ENCODE data around the gene MPZL1. TPM values are rescaled to one million over a fixed set of nuclear protein-coding genes. Genes with fewer than 3 reads are reported as not detected.
A peak's percentile ranks its signal among the peaks of the same experiment; 100 is the strongest.

MPZL1 gene
- total and polyA plus RNA-seq, 12 donors = 12.1 to 101 (median 62.8) TPM

DNA sequence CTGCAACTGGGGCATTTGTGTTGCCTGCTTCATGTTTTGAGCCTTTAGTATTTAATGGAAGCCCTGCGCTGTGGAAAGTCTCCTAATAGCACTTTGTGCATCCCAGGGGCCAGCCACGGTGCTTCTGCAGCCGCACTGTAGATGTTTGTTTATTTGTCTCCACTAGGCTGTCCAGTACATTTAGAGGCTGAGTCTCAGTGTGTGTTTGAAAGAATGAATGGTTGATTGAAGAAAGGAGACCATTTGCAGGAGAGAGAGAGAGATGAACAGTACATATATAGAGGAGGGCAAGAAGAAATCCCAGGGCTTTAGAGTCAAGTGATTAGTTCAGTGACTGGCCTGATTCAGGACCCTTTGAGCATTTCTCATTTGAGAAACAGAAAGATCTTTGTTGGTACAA lies 33.9 kb downstream of the MPZL1 start:
- H3K27ac ChIP-seq = no peak overlapping the region
- no peaks in the 10 kb centered on the region for H3K36me3 ChIP-seq (replicated peaks in 1 of 2)
- WGBS, 4 donors = 76 to 90% (median 81%) methylated on average over 3 of the region's 3 CpGs
- intact Hi-C loops (cut with DNase I) = no loop called here
- TF ChIP-seq, protein P1, sequence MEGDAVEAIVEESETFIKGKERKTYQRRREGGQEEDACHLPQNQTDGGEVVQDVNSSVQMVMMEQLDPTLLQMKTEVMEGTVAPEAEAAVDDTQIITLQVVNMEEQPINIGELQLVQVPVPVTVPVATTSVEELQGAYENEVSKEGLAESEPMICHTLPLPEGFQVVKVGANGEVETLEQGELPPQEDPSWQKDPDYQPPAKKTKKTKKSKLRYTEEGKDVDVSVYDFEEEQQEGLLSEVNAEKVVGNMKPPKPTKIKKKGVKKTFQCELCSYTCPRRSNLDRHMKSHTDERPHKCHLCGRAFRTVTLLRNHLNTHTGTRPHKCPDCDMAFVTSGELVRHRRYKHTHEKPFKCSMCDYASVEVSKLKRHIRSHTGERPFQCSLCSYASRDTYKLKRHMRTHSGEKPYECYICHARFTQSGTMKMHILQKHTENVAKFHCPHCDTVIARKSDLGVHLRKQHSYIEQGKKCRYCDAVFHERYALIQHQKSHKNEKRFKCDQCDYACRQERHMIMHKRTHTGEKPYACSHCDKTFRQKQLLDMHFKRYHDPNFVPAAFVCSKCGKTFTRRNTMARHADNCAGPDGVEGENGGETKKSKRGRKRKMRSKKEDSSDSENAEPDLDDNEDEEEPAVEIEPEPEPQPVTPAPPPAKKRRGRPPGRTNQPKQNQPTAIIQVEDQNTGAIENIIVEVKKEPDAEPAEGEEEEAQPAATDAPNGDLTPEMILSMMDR (IDR thresholded peaks at IDR 0.05) = no peak
- no peak for TF ChIP-seq POLR2A (IDR thresholded peaks at IDR 0.05)
- peaks cover 20 to 35% of the 10 kb centered on the region in 2 donors for H3K4me1 ChIP-seq (replicated peaks in 1 of 2)
- no peak for DNase-seq
- H3K4me3 ChIP-seq = no peak overlapping the region
- H3K27me3 ChIP-seq = no peaks in the 10 kb centered on the region
- no peaks in the 10 kb centered on the region for H3K9me3 ChIP-seq (replicated peaks in 1 of 3)

DNA sequence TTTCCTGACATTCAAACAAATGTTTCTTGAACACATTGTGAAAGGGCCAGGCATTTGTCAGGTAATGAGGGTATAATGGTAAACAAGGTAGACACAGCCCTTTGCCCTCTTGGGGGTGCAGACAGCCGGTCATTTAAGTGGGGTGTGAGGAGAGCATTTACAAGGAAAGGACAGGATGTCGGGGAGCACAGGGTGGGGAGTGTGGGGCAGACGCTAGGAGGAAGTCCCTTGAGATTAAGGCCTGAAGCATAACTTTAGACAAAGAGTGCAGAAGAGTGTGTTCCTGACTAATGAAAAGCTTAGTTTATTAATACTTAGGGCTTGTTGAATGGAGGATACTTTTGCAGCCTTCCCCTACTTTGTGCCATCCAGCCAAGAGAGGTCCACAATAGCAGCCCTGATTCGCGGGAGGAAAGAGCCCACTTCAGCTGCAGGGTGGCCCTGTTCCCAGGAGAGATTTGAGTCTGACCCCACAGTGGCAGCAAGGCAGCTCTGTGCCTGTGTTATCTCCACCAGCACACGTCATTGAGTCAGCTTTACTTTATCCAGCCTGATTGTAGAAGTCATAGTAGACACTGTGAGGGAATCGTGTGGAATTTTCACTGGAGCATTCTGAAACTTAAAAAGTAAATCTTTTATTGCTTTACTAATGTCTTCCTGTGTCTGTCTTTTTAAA lies 35.1 kb downstream of the MPZL1 start:
- no peaks in the 10 kb centered on the region for H3K27me3 ChIP-seq
- peak in 4 of 7 donors; percentile 27 to 50 (median 34) for DNase-seq
- no peak for TF ChIP-seq POLR2A (IDR thresholded peaks at IDR 0.05)
- TF ChIP-seq, protein P1 (IDR thresholded peaks at IDR 0.05) = no peak
- WGBS, 4 donors = 53 to 58% (median 55%) methylated on average over 7 of the region's 7 CpGs
- H3K36me3 ChIP-seq (replicated peaks in 1 of 2) = no peaks in the 10 kb centered on the region
- H3K4me3 ChIP-seq = no peak overlapping the region
- intact Hi-C loops (cut with DNase I) = no loop called here
- H3K9me3 ChIP-seq (replicated peaks in 1 of 3) = no peaks in the 10 kb centered on the region
- peaks cover 20 to 32% of the 10 kb centered on the region in 2 donors for H3K4me1 ChIP-seq (replicated peaks in 1 of 2)
- peak overlapping the region in 2 of 5 donors; percentile 29 to 50 for H3K27ac ChIP-seq

DNA sequence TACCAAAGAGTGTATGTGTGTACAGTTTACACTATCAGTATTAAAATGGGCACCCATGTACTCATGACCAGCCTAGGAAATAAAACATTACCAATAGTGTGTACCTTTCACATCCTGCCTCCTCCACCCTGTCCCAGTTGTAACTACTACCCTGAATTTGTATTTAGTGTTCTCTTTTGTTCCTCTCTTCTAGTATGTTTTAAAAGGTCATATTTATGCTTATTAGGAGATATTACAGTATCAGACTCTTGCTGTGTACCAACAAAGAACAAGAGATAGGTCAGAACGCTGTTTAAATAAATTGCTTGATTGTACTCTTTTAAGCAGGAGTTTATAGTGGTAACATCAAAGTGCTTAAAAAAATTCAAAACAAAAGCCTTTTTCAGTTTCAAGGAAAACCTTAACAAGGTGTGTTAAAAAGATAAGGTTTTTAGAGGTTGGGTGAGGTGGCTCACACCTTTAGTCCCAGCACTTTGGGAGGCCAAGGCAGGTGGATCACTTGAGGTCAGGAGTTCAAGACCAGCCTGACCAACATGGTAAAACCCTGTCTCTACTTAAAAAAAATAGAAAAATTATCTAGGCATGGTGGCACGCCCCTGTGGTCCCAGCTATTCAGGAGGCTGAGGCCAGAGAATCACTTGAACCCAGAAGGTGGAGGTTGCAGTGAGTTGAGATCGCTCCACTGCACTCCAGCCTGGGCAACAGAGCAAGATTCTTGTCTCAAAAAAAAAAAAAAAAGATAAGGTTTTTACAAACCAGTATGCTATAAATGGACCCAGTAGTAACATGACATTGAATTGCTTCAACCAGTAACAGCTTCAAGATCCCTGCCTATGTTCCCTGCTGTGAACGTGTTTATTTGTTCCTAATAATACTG lies 35.9 kb downstream of the MPZL1 start:
- no peak overlapping the region for H3K4me3 ChIP-seq
- DNase-seq = no peak
- H3K27ac ChIP-seq = no peak overlapping the region
- 87 to 95% (median 93%) methylated on average over 4 of the region's 4 CpGs for WGBS, 4 donors
- peaks cover 13 to 24% of the 10 kb centered on the region in 2 donors for H3K4me1 ChIP-seq (replicated peaks in 1 of 2)
- intact Hi-C loops (cut with DNase I) = no loop called here
- no peaks in the 10 kb centered on the region for H3K9me3 ChIP-seq (replicated peaks in 1 of 3)
- H3K27me3 ChIP-seq = no peaks in the 10 kb centered on the region
- no peak for TF ChIP-seq POLR2A (IDR thresholded peaks at IDR 0.05)
- TF ChIP-seq, protein P1 (IDR thresholded peaks at IDR 0.05) = no peak
- no peaks in the 10 kb centered on the region for H3K36me3 ChIP-seq (replicated peaks in 1 of 2)

DNA sequence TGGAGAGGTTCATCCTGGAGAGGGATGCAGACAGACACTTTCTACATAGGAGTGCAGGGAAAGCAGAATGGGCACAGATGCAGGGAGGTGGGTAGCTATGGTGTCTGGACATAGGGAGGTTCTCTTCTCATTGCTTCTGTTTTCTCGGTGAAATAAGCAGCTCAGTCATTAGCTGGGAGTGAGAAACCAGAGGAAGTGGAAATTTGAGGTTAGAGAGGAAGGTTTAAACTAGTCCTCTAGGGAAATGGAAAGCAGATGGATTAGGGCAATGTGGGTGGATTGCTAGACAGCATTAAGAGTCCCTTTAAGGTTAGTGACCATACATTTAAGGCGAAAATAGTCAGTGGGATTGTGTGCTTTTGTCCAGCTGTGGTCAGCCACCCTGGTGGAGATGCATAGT lies 39.6 kb downstream of the MPZL1 start:
- H3K36me3 ChIP-seq (replicated peaks in 1 of 2) = peaks cover 0 to 1% of the 10 kb centered on the region in 2 donors
- H3K27ac ChIP-seq = no peak overlapping the region
- no peaks in the 10 kb centered on the region for H3K9me3 ChIP-seq (replicated peaks in 1 of 3)
- DNase-seq = no peak
- WGBS, 4 donors = 43 to 61% (median 53%) methylated on average over 2 of the region's 2 CpGs
- peaks cover 13 to 34% of the 10 kb centered on the region in 2 donors for H3K4me1 ChIP-seq (replicated peaks in 1 of 2)
- intact Hi-C loops (cut with DNase I) = no loop called here
- no peak for TF ChIP-seq POLR2A (IDR thresholded peaks at IDR 0.05)
- TF ChIP-seq, protein P1 (IDR thresholded peaks at IDR 0.05) = no peak
- H3K27me3 ChIP-seq = no peaks in the 10 kb centered on the region
- no peak overlapping the region for H3K4me3 ChIP-seq
